ENCODE measurements around the gene OSBPL8.

DNA sequence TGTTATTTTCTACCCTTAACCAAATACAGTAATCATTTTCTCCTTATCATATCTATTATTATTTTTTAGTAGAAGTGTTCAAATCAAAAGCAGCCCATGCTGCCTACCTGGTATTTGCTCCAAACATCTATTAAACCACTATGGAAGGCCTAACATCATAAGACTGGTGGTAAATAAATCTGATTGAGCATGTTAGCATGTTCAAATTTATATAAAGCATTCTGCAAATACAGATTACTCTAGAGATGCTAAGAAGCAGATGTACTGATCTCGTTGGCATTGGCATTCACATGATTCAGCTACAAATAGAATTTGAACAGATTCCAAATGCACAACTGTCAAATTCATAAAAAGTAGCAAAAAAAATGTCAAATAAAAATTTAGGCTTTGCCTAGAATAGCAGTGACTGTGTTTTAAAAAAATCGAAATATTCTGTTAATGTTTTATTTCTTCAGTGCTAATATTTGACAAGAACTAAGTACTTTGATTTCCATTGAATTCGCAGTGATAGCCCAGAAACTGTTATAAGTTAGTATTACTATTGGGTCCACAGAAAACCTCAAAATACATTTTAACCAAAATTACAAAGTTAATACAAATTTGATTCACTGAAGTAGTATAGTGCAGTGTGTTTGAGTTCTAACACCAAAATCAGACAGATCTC, 9.4 kb upstream of the OSBPL8 start:
- TF ChIP-seq, protein P1, sequence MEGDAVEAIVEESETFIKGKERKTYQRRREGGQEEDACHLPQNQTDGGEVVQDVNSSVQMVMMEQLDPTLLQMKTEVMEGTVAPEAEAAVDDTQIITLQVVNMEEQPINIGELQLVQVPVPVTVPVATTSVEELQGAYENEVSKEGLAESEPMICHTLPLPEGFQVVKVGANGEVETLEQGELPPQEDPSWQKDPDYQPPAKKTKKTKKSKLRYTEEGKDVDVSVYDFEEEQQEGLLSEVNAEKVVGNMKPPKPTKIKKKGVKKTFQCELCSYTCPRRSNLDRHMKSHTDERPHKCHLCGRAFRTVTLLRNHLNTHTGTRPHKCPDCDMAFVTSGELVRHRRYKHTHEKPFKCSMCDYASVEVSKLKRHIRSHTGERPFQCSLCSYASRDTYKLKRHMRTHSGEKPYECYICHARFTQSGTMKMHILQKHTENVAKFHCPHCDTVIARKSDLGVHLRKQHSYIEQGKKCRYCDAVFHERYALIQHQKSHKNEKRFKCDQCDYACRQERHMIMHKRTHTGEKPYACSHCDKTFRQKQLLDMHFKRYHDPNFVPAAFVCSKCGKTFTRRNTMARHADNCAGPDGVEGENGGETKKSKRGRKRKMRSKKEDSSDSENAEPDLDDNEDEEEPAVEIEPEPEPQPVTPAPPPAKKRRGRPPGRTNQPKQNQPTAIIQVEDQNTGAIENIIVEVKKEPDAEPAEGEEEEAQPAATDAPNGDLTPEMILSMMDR (IDR thresholded peaks at IDR 0.05), result no peak
- TF ChIP-seq ZFX (IDR thresholded peaks at IDR 0.05; ENCODE audit: borderline replicate concordance), result no peak

Data from 22Rv1 (cell line).